K562 (cell line): ENCODE measurements around the gene CACNA2D3. TPM values are rescaled to one million over a fixed set of nuclear protein-coding genes. Genes with fewer than 3 reads are reported as not detected.

Experiments
- ATAC-seq: fragments of 200-7000 bp; cut with Tn5 transposase; 3 replicates; pipeline ENCODE4 v1.9.1; 2020; ENCODE audit warnings: moderate library complexity
- BruUV-seq: library from RNA; stranded (reverse); fragments of 400-500 nt; replicated peaks from 2 replicates; lab custom pipeline; 2021; lab: Mats Ljungman, UMichigan
- CTCF ChIA-PET: fragments of 300-600 bp; formaldehyde crosslinking; extraction: SDS; loops from one replicate; lab custom pipeline; 2021; ENCODE audit warnings: low intra/inter-chr PET ratio; lab: Yijun Ruan, JAX
- POLR2A ChIA-PET: fragments of 300-600, 350-650 bp; sonication (Branson Sonifier 250); formaldehyde crosslinking; extraction: SDS; loops from one replicate; lab custom pipeline; 2021; ENCODE audit warnings: antibody characterized with exemption, inconsistent platforms; lab: Yijun Ruan, JAX
- DNase-seq, 4 experiments: peaks; one replicate each; pipeline versions ENCODE4 v3.0.0 to v3.0.0-alpha.2; 2011 to 2018; ENCODE audit warnings: low spot score in 3 of 4, mixed read lengths in 3 of 4; ENCODE audit errors: extremely low read depth in 1 of 4
- FAIRE-seq: peaks from 2 replicates; lab custom pipeline; 2011; peaks lifted over from hg19 to GRCh38; lab: Jason Lieb, UNC
- H2AFZ ChIP-seq: 2 replicates; pipeline ENCODE4 v1.6.0; 2011; ENCODE audit warnings: low read depth, low read length, control low read depth, inconsistent platforms
- H3K27ac ChIP-seq: fragments of 200-600 bp; 3 replicates; pipeline ENCODE4 v1.8.0; 2011; ENCODE audit warnings: low read depth, mild to moderate bottlenecking, control low read depth, inconsistent platforms, low read length, moderate library complexity, mixed read lengths; ENCODE audit errors: extremely low read depth
- H3K27me3 ChIP-seq, 2 experiments: fragments of 300-600 bp in 1 of 2; 2 replicates in 1 of 2; 3 replicates in 1 of 2; pipeline versions ENCODE4 v1.6.0 to v1.8.0; 2011; ENCODE audit warnings: inconsistent platforms in 2 of 2, low read length in 2 of 2, mild to moderate bottlenecking in 1 of 2, mixed read lengths in 1 of 2, moderate library complexity in 1 of 2; ENCODE audit not compliant: control insufficient read depth in 2 of 2, insufficient read depth in 2 of 2
- H3K36me3 ChIP-seq: fragments of 300-600 bp; 3 replicates; pipeline ENCODE4 v1.8.0; 2011; ENCODE audit warnings: mild to moderate bottlenecking, low read length, inconsistent platforms; ENCODE audit not compliant: control insufficient read depth, insufficient read depth
- H3K4me1 ChIP-seq, 2 experiments: fragments of 200-600 bp in 1 of 2; replicated peaks in 1 of 2; 2 replicates in 1 of 2; 3 replicates in 1 of 2; pipeline versions ENCODE4 v1.5.1 to v1.8.0; 2011; ENCODE audit warnings: inconsistent platforms in 2 of 2, low read length in 2 of 2, mild to moderate bottlenecking in 1 of 2, mixed read lengths in 1 of 2, moderate library complexity in 1 of 2; ENCODE audit not compliant: control insufficient read depth in 2 of 2, insufficient read depth in 2 of 2
- H3K4me2 ChIP-seq: 2 replicates; pipeline ENCODE4 v1.6.1; 2011; ENCODE audit warnings: low read length, control low read depth, inconsistent platforms, mixed read lengths; ENCODE audit not compliant: insufficient read depth
- H3K4me3 ChIP-seq: fragments of 200-600 bp; sonication (generic), shearing (Covaris generic); 2 replicates; pipeline ENCODE4 v1.5.1; 2016; ENCODE audit warnings: control low read depth, inconsistent platforms
- H3K79me2 ChIP-seq: fragments of 200-600 bp; 3 replicates; pipeline ENCODE4 v1.8.0; 2011; ENCODE audit warnings: low read length, inconsistent platforms; ENCODE audit not compliant: control insufficient read depth, insufficient read depth
- H3K9ac ChIP-seq, 2 experiments: 2 replicates each; pipeline versions ENCODE4 v1.6.0 to v1.6.1; 2011; ENCODE audit warnings: low read depth in 2 of 2, low read length in 2 of 2, control low read depth in 1 of 2, inconsistent platforms in 1 of 2, mild to moderate bottlenecking in 1 of 2, mixed read lengths in 1 of 2; ENCODE audit not compliant: insufficient read depth in 1 of 2
- H3K9me1 ChIP-seq: one replicate; pipeline ENCODE4 v1.6.0; 2011; ENCODE audit warnings: inconsistent platforms, mild to moderate bottlenecking, low read length, moderate library complexity; ENCODE audit not compliant: control insufficient read depth, insufficient read depth
- H3K9me3 ChIP-seq: replicated peaks from 2 replicates; pipeline ENCODE4 v1.5.1; 2011; ENCODE audit warnings: low read depth, low read length, inconsistent platforms; ENCODE audit not compliant: control insufficient read depth, insufficient read depth
- H4K20me1 ChIP-seq: replicated peaks from 2 replicates; pipeline ENCODE4 v1.6.1; 2011; ENCODE audit warnings: low read length, inconsistent platforms, mixed read lengths; ENCODE audit not compliant: control insufficient read depth, insufficient read depth
- DLX4 ChIP-seq: fragments of 250-450 bp; sonication (Bioruptor Pico); IDR thresholded peaks from 2 replicates; pipeline ENCODE4 v1.6.1; 2021; ENCODE audit warnings: mild to moderate bottlenecking
- FOXP4 ChIP-seq: sonication (generic); formaldehyde crosslinking; IDR thresholded peaks from 2 replicates; pipeline ENCODE4 v1.8.0; 2022; ENCODE audit warnings: mild to moderate bottlenecking, missing genetic modification reagents, borderline replicate concordance
- MYNN ChIP-seq, 2 experiments: sonication (generic); formaldehyde crosslinking in 1 of 2; IDR thresholded peaks; 2 replicates each; pipeline versions ENCODE4 v1.5.0 to v1.6.1; 2016 to 2020; ENCODE audit warnings: antibody characterized with exemption in 1 of 2, missing genetic modification reagents in 1 of 2
- ZNF395 ChIP-seq: fragments of 200-800 bp; sonication (Bioruptor generic); IDR thresholded peaks from 2 replicates; pipeline ENCODE4 v1.6.1; 2017; ENCODE audit warnings: missing genetic modification characterization, missing compliant biosample characterization
- WGBS: fragments of 100-300 bp; shearing (Covaris generic); methylation state at CpG from one replicate; pipeline ENCODE4 v1.1.6; 2016; ENCODE audit warnings: low coverage, mixed read lengths; ENCODE audit not compliant: insufficient coverage; ENCODE audit errors: missing lambda C conversion rate; 5-methylcytosine and 5-hydroxymethylcytosine counted together
- in situ Hi-C: fragments of 300-500 bp; cut with MboI; formaldehyde crosslinking; loops from 4 replicates; pipeline ENCODE4 v1.15.0; 2018; ENCODE audit warnings: inconsistent platforms, mixed read lengths
- intact Hi-C: fragments of 100-400 bp; cut with micrococcal nuclease; formaldehyde crosslinking; loops from 2 replicates; pipeline ENCODE4 v1.14.2; 2022
- polyA plus RNA-seq, 8 experiments: library from polyadenylated mRNA; depleted of rRNA in 4 of 8; stranded (reverse) in 5 of 8; unstranded in 3 of 8; fragments of >200 nt; fragmentation: Nextera tagmentation in 2 of 8; fragmentation: Illumina TruSeq in 1 of 8; extraction: Ambion mirVana in 2 of 8; extraction: Trizol in 1 of 8; gene quantifications; 2 replicates each; pipeline versions ENCODE4 v1.2.1 to v1.2.3, GENCODE V29; 2011 to 2014; ENCODE audit warnings: inconsistent platforms in 1 of 8, missing spikeins in 1 of 8
- total RNA-seq, 7 experiments: library from RNA; depleted of rRNA in 6 of 7; stranded (reverse); fragments of >200 nt in 6 of 7; fragmentation: Illumina TruSeq in 2 of 7; extraction: Trizol in 2 of 7; gene quantifications; 2 replicates each; pipeline versions ENCODE4 v1.2.1 to v1.2.3, GENCODE V29; 2011 to 2021; ENCODE audit warnings: low replicate concordance in 1 of 7
- TF ChIP-seq, protein P1 (sequence below), 2 experiments: fragments of 450-650 bp; IDR thresholded peaks; 2 replicates each; pipeline ENCODE4 v1.6.1; 2016; ENCODE audit warnings: mild to moderate bottlenecking in 2 of 2, borderline replicate concordance in 1 of 2, low read depth in 1 of 2, moderate library complexity in 1 of 2
- TF ChIP-seq, protein P2 (sequence below): fragments of 450-650 bp; IDR thresholded peaks from 2 replicates; pipeline ENCODE4 v1.6.1; 2016; ENCODE audit warnings: borderline replicate concordance

The CACNA2D3 gene
- total and polyA plus RNA-seq, 9 of the 15 experiments (the other 6 are each of a cell fraction or from before 2014, with no cell fraction given), result 0.01 TPM; not detected in 8

DNA sequence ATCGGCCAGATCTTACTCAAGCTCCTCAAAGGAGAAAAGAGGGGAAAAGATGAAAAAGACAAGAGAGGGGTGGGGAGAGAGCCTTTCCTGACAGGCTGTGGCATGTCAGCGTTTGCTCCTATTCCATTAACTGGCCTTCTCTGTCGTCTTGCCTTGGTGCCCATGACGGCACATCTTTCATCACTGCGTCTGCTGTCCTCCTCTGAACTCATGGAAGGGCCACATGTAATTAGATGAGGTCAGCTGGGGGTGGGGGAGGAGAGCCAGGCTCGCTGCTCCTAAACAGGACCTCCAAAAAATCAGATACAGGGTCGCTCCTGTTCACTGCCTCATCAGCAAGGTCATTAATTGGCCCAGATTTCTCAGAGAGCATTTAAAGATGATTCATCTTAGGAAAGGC lies 755.8 kb downstream of the CACNA2D3 start:
- H3K9ac ChIP-seq, result no peak overlapping the region
- CTCF ChIA-PET, result no interaction called here
- 0% methylated on average over 3 of the region's 7 CpGs for WGBS
- TF ChIP-seq, protein P1, sequence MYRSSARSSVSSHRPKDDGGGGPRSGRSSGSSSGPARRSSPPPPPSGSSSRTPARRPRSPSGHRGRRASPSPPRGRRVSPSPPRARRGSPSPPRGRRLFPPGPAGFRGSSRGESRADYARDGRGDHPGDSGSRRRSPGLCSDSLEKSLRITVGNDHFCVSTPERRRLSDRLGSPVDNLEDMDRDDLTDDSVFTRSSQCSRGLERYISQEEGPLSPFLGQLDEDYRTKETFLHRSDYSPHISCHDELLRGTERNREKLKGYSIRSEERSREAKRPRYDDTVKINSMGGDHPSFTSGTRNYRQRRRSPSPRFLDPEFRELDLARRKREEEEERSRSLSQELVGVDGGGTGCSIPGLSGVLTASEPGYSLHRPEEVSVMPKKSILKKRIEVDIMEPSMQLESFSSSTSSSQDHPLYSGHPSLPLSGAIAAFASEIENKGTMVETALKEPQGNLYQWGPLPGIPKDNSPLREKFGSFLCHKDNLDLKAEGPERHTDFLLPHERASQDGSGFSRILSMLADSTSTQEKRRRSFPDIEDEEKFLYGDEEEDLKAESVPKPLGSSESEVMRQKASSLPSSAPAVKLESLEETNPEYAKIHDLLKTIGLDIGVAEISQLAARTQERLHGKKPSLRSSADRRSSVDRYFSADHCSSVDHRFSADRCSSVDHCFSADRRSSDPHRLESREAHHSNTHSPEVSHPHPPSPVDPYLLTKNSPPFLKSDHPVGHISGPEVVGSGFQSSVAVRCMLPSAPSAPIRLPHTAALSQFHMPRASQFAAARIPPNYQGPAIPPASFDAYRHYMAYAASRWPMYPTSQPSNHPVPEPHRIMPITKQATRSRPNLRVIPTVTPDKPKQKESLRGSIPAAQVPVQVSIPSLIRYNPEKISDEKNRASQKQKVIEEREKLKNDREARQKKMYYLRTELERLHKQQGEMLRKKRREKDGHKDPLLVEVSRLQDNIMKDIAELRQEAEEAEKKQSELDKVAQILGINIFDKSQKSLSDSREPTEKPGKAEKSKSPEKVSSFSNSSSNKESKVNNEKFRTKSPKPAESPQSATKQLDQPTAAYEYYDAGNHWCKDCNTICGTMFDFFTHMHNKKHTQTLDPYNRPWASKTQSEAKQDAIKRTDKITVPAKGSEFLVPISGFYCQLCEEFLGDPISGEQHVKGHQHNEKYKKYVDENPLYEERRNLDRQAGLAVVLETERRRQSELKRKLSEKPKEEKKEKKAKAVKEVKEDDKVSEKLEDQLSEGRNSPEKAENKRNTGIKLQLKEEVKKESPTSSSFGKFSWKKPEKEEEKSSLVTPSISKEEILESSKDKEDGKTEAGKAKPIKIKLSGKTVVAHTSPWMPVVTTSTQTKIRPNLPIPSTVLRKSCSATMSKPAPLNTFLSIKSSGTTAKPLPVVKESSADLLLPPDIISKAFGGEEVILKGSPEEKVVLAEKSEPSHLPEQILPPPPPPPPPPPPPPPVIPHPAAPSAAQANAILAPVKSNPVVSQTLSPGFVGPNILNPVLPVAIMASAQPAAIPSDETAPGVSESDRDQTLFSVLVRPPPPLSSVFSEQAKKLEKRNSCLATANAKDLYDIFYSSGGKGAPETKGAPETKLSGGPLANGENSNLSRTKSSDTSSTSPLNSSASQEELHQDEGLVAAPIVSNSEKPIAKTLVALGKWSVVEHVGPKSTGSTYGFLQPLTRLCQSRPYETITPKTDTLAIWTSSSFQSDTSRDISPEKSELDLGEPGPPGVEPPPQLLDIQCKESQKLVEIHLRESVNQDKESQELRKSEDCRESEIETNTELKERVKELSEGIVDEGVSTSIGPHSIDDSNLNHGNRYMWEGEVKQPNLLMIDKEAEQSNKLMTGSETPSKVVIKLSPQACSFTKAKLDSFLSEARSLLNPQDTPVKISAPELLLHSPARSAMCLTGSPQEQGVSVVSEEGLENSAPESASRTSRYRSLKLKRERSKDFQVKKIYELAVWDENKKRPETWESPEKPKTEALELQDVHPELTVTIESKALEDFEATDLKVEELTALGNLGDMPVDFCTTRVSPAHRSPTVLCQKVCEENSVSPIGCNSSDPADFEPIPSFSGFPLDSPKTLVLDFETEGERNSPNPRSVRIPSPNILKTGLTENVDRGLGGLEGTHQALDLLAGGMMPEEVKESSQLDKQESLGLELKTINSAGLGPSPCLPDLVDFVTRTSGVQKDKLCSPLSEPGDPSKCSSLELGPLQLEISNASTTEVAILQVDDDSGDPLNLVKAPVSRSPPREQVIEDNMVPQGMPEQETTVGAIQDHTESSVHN (IDR thresholded peaks at IDR 0.05; ENCODE audit: borderline replicate concordance in 1 of 2, low read depth in 1 of 2), result no peak
- TF ChIP-seq DLX4 (CRISPR knock-in tag) (no peak), ZNF395 (CRISPR knock-in tag) (no peak), MYNN (IDR thresholded peaks at IDR 0.05) (no peak), MYNN (CRISPR knock-in tag; IDR thresholded peaks at IDR 0.05) (no peak), FOXP4 (CRISPR knock-in tag) (no peak)
- TF ChIP-seq, protein P2, sequence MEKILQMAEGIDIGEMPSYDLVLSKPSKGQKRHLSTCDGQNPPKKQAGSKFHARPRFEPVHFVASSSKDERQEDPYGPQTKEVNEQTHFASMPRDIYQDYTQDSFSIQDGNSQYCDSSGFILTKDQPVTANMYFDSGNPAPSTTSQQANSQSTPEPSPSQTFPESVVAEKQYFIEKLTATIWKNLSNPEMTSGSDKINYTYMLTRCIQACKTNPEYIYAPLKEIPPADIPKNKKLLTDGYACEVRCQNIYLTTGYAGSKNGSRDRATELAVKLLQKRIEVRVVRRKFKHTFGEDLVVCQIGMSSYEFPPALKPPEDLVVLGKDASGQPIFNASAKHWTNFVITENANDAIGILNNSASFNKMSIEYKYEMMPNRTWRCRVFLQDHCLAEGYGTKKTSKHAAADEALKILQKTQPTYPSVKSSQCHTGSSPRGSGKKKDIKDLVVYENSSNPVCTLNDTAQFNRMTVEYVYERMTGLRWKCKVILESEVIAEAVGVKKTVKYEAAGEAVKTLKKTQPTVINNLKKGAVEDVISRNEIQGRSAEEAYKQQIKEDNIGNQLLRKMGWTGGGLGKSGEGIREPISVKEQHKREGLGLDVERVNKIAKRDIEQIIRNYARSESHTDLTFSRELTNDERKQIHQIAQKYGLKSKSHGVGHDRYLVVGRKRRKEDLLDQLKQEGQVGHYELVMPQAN, result no peak

More for the DNA sequence above, 755.8 kb downstream of the CACNA2D3 start:
- H4K20me1 ChIP-seq, result no peaks in the 10 kb centered on the region
- H3K9me1 ChIP-seq, result no peaks in the 10 kb centered on the region
- H3K4me2 ChIP-seq, result no peak overlapping the region
- no peak overlapping the region for H2AFZ ChIP-seq
- POLR2A ChIA-PET, result no interaction called here
- H3K4me1 ChIP-seq, result no peaks in the 10 kb centered on the region
- H3K36me3 ChIP-seq, result no peaks in the 10 kb centered on the region
- intact Hi-C loops (loop anchor here (10.0 kb wide), 1 partner anchor 107 kb away; no protein-coding TSS in a partner anchor), in situ Hi-C loops (no loop called here)
- no peak overlapping the region for H3K4me3 ChIP-seq
- ATAC-seq (no peak), DNase-seq (no peak), FAIRE-seq (no peak)
- no TSS peak for BruUV-seq
- no peak overlapping the region for H3K27ac ChIP-seq
- H3K79me2 ChIP-seq, result no peaks in the 10 kb centered on the region
- H3K27me3 ChIP-seq, result no peaks in the 10 kb centered on the region
- no peaks in the 10 kb centered on the region for H3K9me3 ChIP-seq
